Measurements from ENCODE around the gene IGFL3.

DNA sequence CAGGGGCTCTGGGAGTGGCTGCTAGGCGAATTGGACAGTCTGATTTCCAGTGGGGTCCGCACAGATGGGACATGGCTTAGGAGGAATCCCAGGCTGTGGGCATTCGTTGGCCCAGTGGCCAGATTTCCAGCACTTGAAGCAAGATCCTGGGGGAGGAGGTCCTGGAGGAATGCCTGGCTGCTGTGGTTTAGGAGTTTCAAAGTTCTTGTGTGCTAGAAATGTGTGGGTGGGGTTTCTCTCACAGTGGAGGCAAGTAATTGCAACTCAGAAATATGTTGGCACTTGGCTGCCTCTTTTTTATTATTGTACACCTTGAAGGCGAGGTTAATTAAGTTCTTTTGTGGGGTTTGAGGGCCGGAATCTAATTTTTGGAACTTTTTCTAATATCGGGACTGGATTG lies 17.1 kb downstream of the IGFL3 start:
- TF ChIP-seq, protein P1, sequence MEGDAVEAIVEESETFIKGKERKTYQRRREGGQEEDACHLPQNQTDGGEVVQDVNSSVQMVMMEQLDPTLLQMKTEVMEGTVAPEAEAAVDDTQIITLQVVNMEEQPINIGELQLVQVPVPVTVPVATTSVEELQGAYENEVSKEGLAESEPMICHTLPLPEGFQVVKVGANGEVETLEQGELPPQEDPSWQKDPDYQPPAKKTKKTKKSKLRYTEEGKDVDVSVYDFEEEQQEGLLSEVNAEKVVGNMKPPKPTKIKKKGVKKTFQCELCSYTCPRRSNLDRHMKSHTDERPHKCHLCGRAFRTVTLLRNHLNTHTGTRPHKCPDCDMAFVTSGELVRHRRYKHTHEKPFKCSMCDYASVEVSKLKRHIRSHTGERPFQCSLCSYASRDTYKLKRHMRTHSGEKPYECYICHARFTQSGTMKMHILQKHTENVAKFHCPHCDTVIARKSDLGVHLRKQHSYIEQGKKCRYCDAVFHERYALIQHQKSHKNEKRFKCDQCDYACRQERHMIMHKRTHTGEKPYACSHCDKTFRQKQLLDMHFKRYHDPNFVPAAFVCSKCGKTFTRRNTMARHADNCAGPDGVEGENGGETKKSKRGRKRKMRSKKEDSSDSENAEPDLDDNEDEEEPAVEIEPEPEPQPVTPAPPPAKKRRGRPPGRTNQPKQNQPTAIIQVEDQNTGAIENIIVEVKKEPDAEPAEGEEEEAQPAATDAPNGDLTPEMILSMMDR (conservative IDR thresholded peaks at IDR 0.05): no peak
- TF ChIP-seq EZH2 (IDR thresholded peaks at IDR 0.05; ENCODE audit: low read depth): no peak

Measured in PC-9 (cell line).